SJCRH30 (cell line): Measurements from ENCODE around the gene TRIM54. TPM values are rescaled to one million over a fixed set of nuclear protein-coding genes. Genes with fewer than 3 reads are reported as not detected.
A peak's percentile ranks its signal among the peaks of the same experiment; 100 is the strongest.

Experiments used
- DNase-seq, 2 experiments: peaks; one replicate each; pipeline ENCODE4 v3.0.0-alpha.2; 2015 to 2020
- H3K27ac ChIP-seq: fragments of 250-450 bp; sonication (Bioruptor Pico); 2 replicates; pipeline ENCODE4 v1.5.1; 2020; ENCODE audit warnings: mild to moderate bottlenecking, moderate library complexity
- H3K27me3 ChIP-seq: fragments of 250-450 bp; sonication (Bioruptor Pico); 2 replicates; pipeline ENCODE4 v1.5.1; 2020; ENCODE audit warnings: mild to moderate bottlenecking, moderate library complexity
- H3K36me3 ChIP-seq: fragments of 250-450 bp; sonication (Bioruptor Pico); 2 replicates; pipeline ENCODE4 v1.5.1; 2020; ENCODE audit warnings: mild to moderate bottlenecking, moderate library complexity
- H3K4me1 ChIP-seq: fragments of 250-450 bp; sonication (Bioruptor Pico); 2 replicates; pipeline ENCODE4 v1.5.1; 2020; ENCODE audit warnings: mild to moderate bottlenecking, moderate library complexity
- H3K4me3 ChIP-seq: fragments of 250-450 bp; sonication (Bioruptor Pico); 2 replicates; pipeline ENCODE4 v1.5.1; 2020; ENCODE audit warnings: mild to moderate bottlenecking, moderate library complexity
- H3K9me3 ChIP-seq: fragments of 250-450 bp; sonication (Bioruptor Pico); replicated peaks from 2 replicates; pipeline ENCODE4 v1.5.1; 2020; ENCODE audit warnings: mild to moderate bottlenecking, moderate library complexity
- total RNA-seq: library from RNA; depleted of rRNA; stranded (reverse); fragments of >200 nt; shearing (Covaris generic); gene quantifications from 2 replicates; pipeline ENCODE4 v1.2.3, GENCODE V29; 2014

Gene TRIM54
- total RNA-seq, 1 experiment from 2014 or later = 0.34 TPM

GRCh38 chr2:27249159-27249890 lies 32.9 kb upstream of the TRIM54 start:
- DNase-seq = peak in 1 of 2 experiments; percentile 39
- Histone ChIP-seq H3K36me3 (peaks cover 12% of the 10 kb centered on the region), H3K27me3 (peaks cover 30% of the 10 kb centered on the region; the same call in 1 of the 2 replicates), H3K4me1 (peaks cover 5% of the 10 kb centered on the region; the same call in 1 of the 2 replicates), H3K4me3 (no peak overlapping the region), H3K27ac (no peak overlapping the region), H3K9me3 (no peaks in the 10 kb centered on the region)

GRCh38 chr2:27249891-27250651 lies 32.2 kb upstream of the TRIM54 start:
- Histone ChIP-seq H3K27ac (no peak overlapping the region), H3K9me3 (no peaks in the 10 kb centered on the region), H3K4me1 (peaks cover 5% of the 10 kb centered on the region; the same call in 1 of the 2 replicates), H3K4me3 (no peak overlapping the region), H3K27me3 (peaks cover 30% of the 10 kb centered on the region; the same call in 1 of the 2 replicates), H3K36me3 (peaks cover 7% of the 10 kb centered on the region; the same call in 1 of the 2 replicates)
- DNase-seq = peak; percentile 68 to 78

- Histone ChIP-seq H3K36me3 (no peaks in the 10 kb centered on the region), H3K9me3 (no peaks in the 10 kb centered on the region), H3K4me3 (no peak overlapping the region), H3K4me1 (peaks cover 5% of the 10 kb centered on the region; the same call in 1 of the 2 replicates), H3K27me3 (peaks cover 30% of the 10 kb centered on the region; the same call in 1 of the 2 replicates), H3K27ac (no peak overlapping the region)
- no peak for DNase-seq
Measured at GRCh38 chr2:27250652-27251379, 31.4 kb upstream of the TRIM54 start.

GRCh38 chr2:27251766-27252165 lies 30.5 kb upstream of the TRIM54 start:
- DNase-seq = no peak
- H3K9me3 ChIP-seq = no peaks in the 10 kb centered on the region
- peaks cover 30% of the 10 kb centered on the region; the same call in 1 of the 2 replicates for H3K27me3 ChIP-seq
- no peak overlapping the region for H3K27ac ChIP-seq
- no peaks in the 10 kb centered on the region for H3K36me3 ChIP-seq
- peaks cover 5% of the 10 kb centered on the region; the same call in 1 of the 2 replicates for H3K4me1 ChIP-seq
- no peak overlapping the region for H3K4me3 ChIP-seq

- Histone ChIP-seq H3K4me3 (no peak overlapping the region), H3K36me3 (no peaks in the 10 kb centered on the region), H3K4me1 (no peaks in the 10 kb centered on the region), H3K9me3 (no peaks in the 10 kb centered on the region), H3K27ac (no peak overlapping the region), H3K27me3 (peaks cover 17% of the 10 kb centered on the region; the same call in 1 of the 2 replicates)
- DNase-seq = no peak
Measured at GRCh38 chr2:27255187-27255586, 27.0 kb upstream of the TRIM54 start.

GRCh38 chr2:27255660-27256059 lies 26.6 kb upstream of the TRIM54 start:
- H3K4me1 ChIP-seq = no peaks in the 10 kb centered on the region
- peaks cover 12% of the 10 kb centered on the region; the same call in 1 of the 2 replicates for H3K27me3 ChIP-seq
- no peak overlapping the region for H3K27ac ChIP-seq

GRCh38 chr2:27256855-27257454 lies 25.3 kb upstream of the TRIM54 start:
- Histone ChIP-seq H3K4me3 (no peak overlapping the region), H3K27ac (no peak overlapping the region), H3K36me3 (no peaks in the 10 kb centered on the region), H3K9me3 (no peaks in the 10 kb centered on the region), H3K4me1 (no peaks in the 10 kb centered on the region), H3K27me3 (peaks cover 14% of the 10 kb centered on the region)
- DNase-seq = no peak

More at GRCh38 chr2:27255660-27256059, 26.6 kb upstream of the TRIM54 start:
- H3K4me3 ChIP-seq = no peak overlapping the region
- DNase-seq = no peak
- H3K9me3 ChIP-seq = no peaks in the 10 kb centered on the region
- no peaks in the 10 kb centered on the region for H3K36me3 ChIP-seq

GRCh38 chr2:27258051-27258450 lies 24.2 kb upstream of the TRIM54 start:
- H3K27me3 ChIP-seq = peaks cover 12% of the 10 kb centered on the region

GRCh38 chr2:27261241-27261925 lies 20.8 kb upstream of the TRIM54 start:
- H3K36me3 ChIP-seq = no peaks in the 10 kb centered on the region
- peaks cover 5% of the 10 kb centered on the region; the same call in 1 of the 2 replicates for H3K4me1 ChIP-seq
- H3K27me3 ChIP-seq = peaks cover 35% of the 10 kb centered on the region
- DNase-seq = no peak
- no peaks in the 10 kb centered on the region for H3K9me3 ChIP-seq
- no peak overlapping the region for H3K27ac ChIP-seq
- peak overlapping the region; percentile 69 for H3K4me3 ChIP-seq

More at GRCh38 chr2:27258051-27258450, 24.2 kb upstream of the TRIM54 start:
- no peaks in the 10 kb centered on the region for H3K9me3 ChIP-seq
- H3K36me3 ChIP-seq = no peaks in the 10 kb centered on the region
- DNase-seq = no peak
- H3K4me3 ChIP-seq = no peak overlapping the region
- no peaks in the 10 kb centered on the region for H3K4me1 ChIP-seq
- H3K27ac ChIP-seq = no peak overlapping the region

GRCh38 chr2:27261926-27262298 lies 20.3 kb upstream of the TRIM54 start:
- DNase-seq = no peak
- H3K27me3 ChIP-seq = peaks cover 35% of the 10 kb centered on the region
- no peaks in the 10 kb centered on the region for H3K9me3 ChIP-seq
- H3K4me3 ChIP-seq = peak overlapping the region; percentile 69
- H3K27ac ChIP-seq = no peak overlapping the region
- peaks cover 5% of the 10 kb centered on the region; the same call in 1 of the 2 replicates for H3K4me1 ChIP-seq
- no peaks in the 10 kb centered on the region for H3K36me3 ChIP-seq

GRCh38 chr2:27262379-27263286 lies 19.6 kb upstream of the TRIM54 start, which contains the start of gene SLC30A3:
SLC30A3 (minus strand) TSS chr2:27263047; CDS start chr2:27262906, 141 bp downstream.
- Histone ChIP-seq H3K4me3 (peak within 1 kb of the TSS; percentile 69), H3K9me3 (no peaks in the 10 kb centered on the region), H3K27me3 (peaks cover 35% of the 10 kb centered on the region), H3K36me3 (no peaks in the 10 kb centered on the region), H3K4me1 (peaks cover 5% of the 10 kb centered on the region; the same call in 1 of the 2 replicates), H3K27ac (no peak within 1 kb of the TSS)
- DNase-seq = peak; percentile 85 to 91

- Histone ChIP-seq H3K4me1 (peaks cover 5% of the 10 kb centered on the region; the same call in 1 of the 2 replicates), H3K27me3 (peaks cover 35% of the 10 kb centered on the region), H3K9me3 (no peaks in the 10 kb centered on the region), H3K4me3 (peak overlapping the region; percentile 69), H3K27ac (no peak overlapping the region), H3K36me3 (no peaks in the 10 kb centered on the region)
- peak in 1 of 2 experiments; percentile 31 for DNase-seq
Measured at GRCh38 chr2:27263287-27264252, 18.7 kb upstream of the TRIM54 start.
